Endothelial cell (in vitro differentiated cells): ENCODE data around the gene LCOR. TPM values are rescaled to one million over a fixed set of nuclear protein-coding genes. Genes with fewer than 3 reads are reported as not detected.

Experiments
- DNase-seq: peaks from one replicate; pipeline ENCODE4 v3.0.0; 2021; ENCODE audit warnings: low spot score
- H3K27ac Mint-ChIP-seq: one replicate; pipeline ENCODE4 v1.8.0; 2021; ENCODE audit warnings: mixed read lengths, inconsistent platforms; ENCODE audit not compliant: unreplicated experiment
- H3K27me3 Mint-ChIP-seq: one replicate; pipeline ENCODE4 v1.8.0; 2021; ENCODE audit warnings: mild to moderate bottlenecking, moderate library complexity, mixed read lengths, inconsistent platforms; ENCODE audit not compliant: unreplicated experiment
- H3K36me3 Mint-ChIP-seq: one replicate; pipeline ENCODE4 v1.8.0; 2021; ENCODE audit warnings: mild to moderate bottlenecking, low read depth, mixed read lengths, inconsistent platforms; ENCODE audit not compliant: unreplicated experiment
- H3K4me1 Mint-ChIP-seq: one replicate; pipeline ENCODE4 v1.8.0; 2021; ENCODE audit warnings: mild to moderate bottlenecking, mixed read lengths, inconsistent platforms; ENCODE audit not compliant: unreplicated experiment
- H3K4me3 Mint-ChIP-seq: one replicate; pipeline ENCODE4 v1.8.0; 2021; ENCODE audit warnings: mild to moderate bottlenecking, mixed read lengths, inconsistent platforms; ENCODE audit not compliant: unreplicated experiment
- H3K9me3 Mint-ChIP-seq: one replicate; pipeline ENCODE4 v1.8.0; 2021; ENCODE audit warnings: mixed read lengths, inconsistent platforms; ENCODE audit not compliant: unreplicated experiment
- total RNA-seq: library from RNA; stranded (reverse); fragmentation: NEBNext Ultra II Directional; extraction: Animal tissue kit (Norgen Biotek cat#: 25700); gene quantifications from one replicate; pipeline ENCODE4 v1.2.1, GENCODE V29; 2021; ENCODE audit not compliant: unreplicated experiment
- TF ChIP-seq, protein P1 (sequence below): fragments of 200-600 bp; sonication (generic); IDR thresholded peaks from one replicate; pipeline ENCODE4 v1.5.0; 2021; ENCODE audit warnings: antibody characterized with exemption; ENCODE audit not compliant: unreplicated experiment

LCOR gene
- total RNA-seq, 1 donor from 2014 or later = 36.6 TPM

DNA sequence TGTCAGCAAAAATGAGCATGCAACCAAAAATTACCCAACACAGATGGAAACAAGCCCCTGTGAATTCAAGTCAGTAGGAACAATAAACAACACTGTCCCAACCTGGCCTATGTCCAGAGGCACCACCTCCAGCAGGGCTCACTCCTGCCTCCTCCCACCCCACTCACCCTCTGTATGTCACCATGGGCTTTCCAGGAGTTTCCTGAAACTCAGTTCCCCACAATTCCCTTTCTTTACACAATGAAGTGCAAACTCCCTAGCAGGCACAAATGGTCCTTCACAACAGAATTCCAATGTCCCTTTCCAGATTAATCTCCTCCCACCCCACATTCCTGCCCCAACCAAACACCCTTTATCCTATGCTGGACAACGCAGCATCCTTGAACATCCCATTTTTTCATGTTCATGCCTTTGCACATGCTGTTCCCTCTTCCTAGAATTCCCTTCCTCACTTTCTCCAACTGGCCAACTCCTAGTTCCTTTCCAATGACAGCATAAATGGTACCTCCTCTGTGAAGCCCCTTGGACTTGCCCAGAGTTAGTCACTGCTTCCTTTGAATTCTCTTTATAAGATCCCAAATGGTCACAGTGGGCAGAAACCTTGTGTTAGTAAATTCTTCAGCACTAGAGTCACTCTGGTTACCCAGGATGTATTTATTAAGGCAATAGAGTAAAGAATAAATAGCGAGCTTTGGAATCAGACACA, 196.2 kb downstream of the LCOR start:
- TF ChIP-seq, protein P1, sequence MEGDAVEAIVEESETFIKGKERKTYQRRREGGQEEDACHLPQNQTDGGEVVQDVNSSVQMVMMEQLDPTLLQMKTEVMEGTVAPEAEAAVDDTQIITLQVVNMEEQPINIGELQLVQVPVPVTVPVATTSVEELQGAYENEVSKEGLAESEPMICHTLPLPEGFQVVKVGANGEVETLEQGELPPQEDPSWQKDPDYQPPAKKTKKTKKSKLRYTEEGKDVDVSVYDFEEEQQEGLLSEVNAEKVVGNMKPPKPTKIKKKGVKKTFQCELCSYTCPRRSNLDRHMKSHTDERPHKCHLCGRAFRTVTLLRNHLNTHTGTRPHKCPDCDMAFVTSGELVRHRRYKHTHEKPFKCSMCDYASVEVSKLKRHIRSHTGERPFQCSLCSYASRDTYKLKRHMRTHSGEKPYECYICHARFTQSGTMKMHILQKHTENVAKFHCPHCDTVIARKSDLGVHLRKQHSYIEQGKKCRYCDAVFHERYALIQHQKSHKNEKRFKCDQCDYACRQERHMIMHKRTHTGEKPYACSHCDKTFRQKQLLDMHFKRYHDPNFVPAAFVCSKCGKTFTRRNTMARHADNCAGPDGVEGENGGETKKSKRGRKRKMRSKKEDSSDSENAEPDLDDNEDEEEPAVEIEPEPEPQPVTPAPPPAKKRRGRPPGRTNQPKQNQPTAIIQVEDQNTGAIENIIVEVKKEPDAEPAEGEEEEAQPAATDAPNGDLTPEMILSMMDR = no peak
- no peaks in the 10 kb centered on the region for H3K36me3 Mint-ChIP-seq
- peaks cover 6% of the 10 kb centered on the region for H3K27me3 Mint-ChIP-seq
- H3K9me3 Mint-ChIP-seq = no peaks in the 10 kb centered on the region
- no peaks in the 10 kb centered on the region for H3K4me1 Mint-ChIP-seq
- DNase-seq = no peak
- no peak overlapping the region for H3K4me3 Mint-ChIP-seq
- no peak overlapping the region for H3K27ac Mint-ChIP-seq

DNA sequence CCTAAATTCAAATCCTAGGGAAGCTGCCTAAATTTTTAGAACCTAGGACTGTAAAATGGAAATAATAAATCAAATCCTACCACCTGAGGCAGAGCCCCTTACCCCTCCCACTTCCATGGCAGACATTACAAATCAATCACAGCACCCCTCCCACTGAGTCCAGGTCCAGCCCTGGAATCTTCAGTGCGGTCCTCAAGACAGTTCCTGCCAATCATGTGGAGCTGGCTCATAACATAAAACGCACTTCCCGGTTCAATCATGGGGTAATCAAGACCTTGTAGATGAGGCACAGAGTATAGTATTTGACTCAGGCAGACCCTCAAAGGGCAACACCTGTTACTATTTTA, 196.7 kb downstream of the LCOR start:
- TF ChIP-seq, protein P1 = no peak
- Mint-ChIP-seq H3K27ac (no peak overlapping the region), H3K4me1 (no peaks in the 10 kb centered on the region), H3K4me3 (no peak overlapping the region), H3K27me3 (peaks cover 6% of the 10 kb centered on the region), H3K36me3 (no peaks in the 10 kb centered on the region), H3K9me3 (no peaks in the 10 kb centered on the region)
- DNase-seq = no peak

DNA sequence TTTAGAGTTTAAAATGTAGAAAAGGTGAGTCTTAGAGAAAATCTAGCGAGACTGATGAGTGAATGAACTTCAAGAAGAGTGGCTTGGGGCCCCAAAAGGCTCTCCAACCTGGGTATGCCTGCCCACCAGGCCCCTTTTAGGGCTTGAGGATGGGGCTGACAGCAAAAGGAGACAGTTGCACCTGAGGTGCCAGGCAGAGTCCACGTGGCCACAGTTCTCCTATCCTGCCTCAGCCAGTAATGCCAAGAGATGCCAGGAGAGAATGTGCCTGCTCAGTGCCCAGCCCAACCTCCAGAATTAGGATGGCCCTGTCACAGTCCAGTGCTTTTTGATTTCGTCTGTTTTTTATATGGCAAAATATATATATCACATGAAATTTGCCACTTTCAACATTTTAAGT, 197.2 kb downstream of the LCOR start:
- H3K4me1 Mint-ChIP-seq = no peaks in the 10 kb centered on the region
- H3K36me3 Mint-ChIP-seq = no peaks in the 10 kb centered on the region
- H3K27me3 Mint-ChIP-seq = peaks cover 6% of the 10 kb centered on the region
- DNase-seq = no peak
- TF ChIP-seq, protein P1 = no peak
- H3K9me3 Mint-ChIP-seq = no peaks in the 10 kb centered on the region
- H3K27ac Mint-ChIP-seq = no peak overlapping the region
- H3K4me3 Mint-ChIP-seq = no peak overlapping the region

DNA sequence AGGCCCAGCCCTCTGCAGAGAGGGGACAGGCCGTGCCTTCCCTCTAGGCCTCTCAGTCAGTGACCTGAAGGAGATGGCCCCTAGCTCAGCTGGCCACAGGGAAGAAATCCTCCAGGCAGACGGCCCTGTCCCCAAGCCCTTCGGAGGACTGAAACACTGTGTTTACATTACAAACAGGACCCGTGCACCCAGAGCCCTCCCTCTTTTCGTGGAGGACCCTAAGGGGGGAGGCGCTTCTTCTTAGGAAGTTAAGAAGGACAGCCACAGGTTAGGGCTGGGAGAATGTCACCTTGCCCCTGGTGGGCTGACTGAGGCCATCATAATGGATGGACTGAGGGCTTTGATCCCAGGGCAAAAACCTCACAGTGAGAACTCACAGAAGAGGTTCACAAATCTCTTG, 198.8 kb downstream of the LCOR start:
- peaks cover 8% of the 10 kb centered on the region for H3K27me3 Mint-ChIP-seq
- no peaks in the 10 kb centered on the region for H3K4me1 Mint-ChIP-seq
- no peak overlapping the region for H3K4me3 Mint-ChIP-seq
- H3K9me3 Mint-ChIP-seq = no peaks in the 10 kb centered on the region
- no peaks in the 10 kb centered on the region for H3K36me3 Mint-ChIP-seq
- no peak overlapping the region for H3K27ac Mint-ChIP-seq
- TF ChIP-seq, protein P1 = no peak
- no peak for DNase-seq

DNA sequence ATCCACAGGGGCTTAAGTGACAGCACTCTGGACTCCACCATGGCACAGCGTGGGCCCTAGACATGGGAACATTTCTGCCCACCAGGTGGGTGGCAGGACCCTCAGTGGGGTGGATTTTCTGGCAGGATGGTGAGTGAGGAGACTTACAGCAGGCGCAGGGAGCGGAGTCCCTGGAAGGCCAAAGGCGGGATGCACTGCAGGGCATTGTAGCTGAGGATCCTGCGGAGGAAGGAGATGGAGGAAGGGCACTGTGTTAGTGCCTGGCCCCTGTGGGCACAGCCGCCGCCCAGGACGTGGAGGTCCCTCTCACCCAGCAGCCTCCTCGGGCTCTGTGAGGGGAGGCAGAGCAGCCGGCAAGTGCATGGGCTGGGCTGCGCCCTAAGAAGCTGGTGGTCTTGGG, 199.4 kb downstream of the LCOR start:
- TF ChIP-seq, protein P1 = no peak
- Mint-ChIP-seq H3K4me3 (no peak overlapping the region), H3K9me3 (no peaks in the 10 kb centered on the region), H3K36me3 (no peaks in the 10 kb centered on the region), H3K4me1 (no peaks in the 10 kb centered on the region), H3K27ac (no peak overlapping the region), H3K27me3 (peaks cover 8% of the 10 kb centered on the region)
- DNase-seq = no peak
